ENCODE results near the gene HCN4.

DNA sequence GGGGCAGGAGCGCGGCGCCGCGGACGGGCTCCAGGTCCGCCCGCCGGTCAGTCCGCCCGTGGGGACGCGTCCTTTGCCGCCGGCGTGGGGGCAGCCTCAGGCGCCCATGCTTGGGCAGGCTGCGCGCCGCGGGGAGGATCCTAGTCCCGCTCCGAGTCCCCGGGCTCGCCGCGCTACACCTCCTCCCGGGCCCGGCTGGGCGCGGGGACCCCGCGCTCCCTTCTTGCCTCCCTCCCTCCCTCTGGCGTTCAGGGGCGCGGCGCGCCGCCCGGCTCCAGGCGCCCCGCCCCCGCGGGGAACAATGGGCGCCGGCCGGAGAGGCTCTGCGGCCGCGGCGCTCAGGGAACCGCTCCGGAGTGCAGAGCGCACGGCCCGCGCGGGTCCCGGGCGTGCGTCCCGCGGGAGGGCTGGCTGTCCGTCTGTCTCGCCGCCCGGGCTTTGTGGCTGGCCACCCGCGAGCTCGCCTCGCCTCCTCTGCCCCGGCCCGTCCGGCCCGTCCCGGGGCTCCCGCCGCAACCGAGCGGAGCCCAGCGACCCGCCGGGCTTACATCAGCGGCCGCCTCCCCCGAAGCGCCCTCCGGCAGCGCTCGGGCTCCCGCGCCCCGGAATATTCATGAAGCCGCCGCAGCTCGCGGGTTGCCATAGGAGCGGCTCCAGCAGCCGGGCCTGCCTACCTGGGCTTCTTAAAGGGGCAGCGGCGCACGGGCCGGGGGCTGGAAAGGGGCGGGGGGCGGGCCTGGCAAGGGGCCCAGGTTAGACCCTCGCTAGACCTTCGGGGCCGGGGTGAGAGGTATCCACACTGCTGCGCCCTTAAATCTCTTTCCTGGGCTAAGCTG lies at the start of gene HCN4:
- TF ChIP-seq CTCF (IDR thresholded peaks at IDR 0.05; ENCODE audit: low read depth, low read length) (no peak), POLR2A (IDR thresholded peaks at IDR 0.05; ENCODE audit: extremely low read depth, insufficient read length) (no peak)
- TF ChIP-seq, protein P1, sequence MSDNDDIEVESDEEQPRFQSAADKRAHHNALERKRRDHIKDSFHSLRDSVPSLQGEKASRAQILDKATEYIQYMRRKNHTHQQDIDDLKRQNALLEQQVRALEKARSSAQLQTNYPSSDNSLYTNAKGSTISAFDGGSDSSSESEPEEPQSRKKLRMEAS (IDR thresholded peaks at IDR 0.05; ENCODE audit: low read depth, low read length) = no peak
